K562 (cell line): Measurements from ENCODE around the gene SLC28A1. TPM values are rescaled to one million over a fixed set of nuclear protein-coding genes. Genes with fewer than 3 reads are reported as not detected.

Experiments used
- CBX3 ChIP-seq, 2 experiments: IDR thresholded peaks; 1 replicate in 1 of 2; 2 replicates in 1 of 2; pipeline ENCODE4 v1.6.1; 2012; ENCODE audit warnings: inconsistent platforms in 2 of 2, low read length in 2 of 2, borderline replicate concordance in 1 of 2, control low read depth in 1 of 2
- CEBPG ChIP-seq, 3 experiments: fragments of 200-800 bp in 1 of 3; sonication (Bioruptor generic) in 1 of 3; sonication (generic) in 1 of 3; formaldehyde crosslinking in 1 of 3; IDR thresholded peaks in 2 of 3; conservative IDR thresholded peaks in 1 of 3; 2 replicates each; pipeline versions ENCODE4 v1.6.1 to v1.8.0; 2016 to 2022; ENCODE audit warnings: missing compliant biosample characterization in 2 of 3, missing genetic modification characterization in 2 of 3, mild to moderate bottlenecking in 1 of 3, missing genetic modification reagents in 1 of 3
- FIP1L1 ChIP-seq: fragments of 200-400 bp; formaldehyde crosslinking; IDR thresholded peaks from 2 replicates; pipeline ENCODE4 v1.6.1; 2018; ENCODE audit warnings: mild to moderate bottlenecking, low read depth, low read length; ENCODE audit not compliant: poor library complexity, severe bottlenecking
- FOXK2 ChIP-seq, 2 experiments: fragments of 450-650 bp; IDR thresholded peaks in 1 of 2; conservative IDR thresholded peaks in 1 of 2; 2 replicates each; pipeline ENCODE4 v1.6.1; 2016; ENCODE audit warnings: low read depth in 2 of 2, mild to moderate bottlenecking in 1 of 2
- MAFF ChIP-seq: IDR thresholded peaks from 2 replicates; pipeline ENCODE4 v1.6.1; 2012; ENCODE audit warnings: low read length, improper control_type of control experiment
- MAZ ChIP-seq, 2 experiments: fragments of 450-650 bp in 1 of 2; sonication (generic) in 1 of 2; formaldehyde crosslinking; IDR thresholded peaks in 1 of 2; conservative IDR thresholded peaks in 1 of 2; 2 replicates each; pipeline versions ENCODE4 v1.4.0 to v1.5.0; 2020; ENCODE audit warnings: mild to moderate bottlenecking in 1 of 2, missing genetic modification reagents in 1 of 2
- NELFE ChIP-seq: IDR thresholded peaks from 2 replicates; pipeline ENCODE4 v1.6.1; 2011; ENCODE audit warnings: mild to moderate bottlenecking; ENCODE audit not compliant: insufficient read depth, insufficient read length
- NFATC3 ChIP-seq: fragments of 450-650 bp; IDR thresholded peaks from 2 replicates; pipeline ENCODE4 v1.6.1; 2017; ENCODE audit warnings: mild to moderate bottlenecking
- RB1 ChIP-seq: fragments of 450-650 bp; IDR thresholded peaks from 2 replicates; pipeline ENCODE4 v1.6.1; 2017; ENCODE audit warnings: low read depth, mild to moderate bottlenecking
- SMC3 ChIP-seq: conservative IDR thresholded peaks from 2 replicates; pipeline ENCODE4 v1.6.1; 2011; ENCODE audit warnings: low read depth, low read length, improper control_type of control experiment; ENCODE audit not compliant: insufficient read depth
- TAF9B ChIP-seq: fragments of 450-650 bp; IDR thresholded peaks from 2 replicates; pipeline ENCODE4 v1.6.1; 2018; ENCODE audit warnings: mild to moderate bottlenecking; ENCODE audit not compliant: partially characterized antibody
- ZBED1 ChIP-seq: IDR thresholded peaks from 2 replicates; pipeline ENCODE4 v1.6.1; 2014
- ZNF584 ChIP-seq: fragments of 200-800 bp; sonication (Bioruptor generic); IDR thresholded peaks from 2 replicates; pipeline ENCODE4 v1.6.1; 2016; ENCODE audit warnings: low read depth, mild to moderate bottlenecking, missing genetic modification characterization, missing compliant biosample characterization
- polyA plus RNA-seq, 8 experiments: library from polyadenylated mRNA; depleted of rRNA in 4 of 8; stranded (reverse) in 5 of 8; unstranded in 3 of 8; fragments of >200 nt; fragmentation: Nextera tagmentation in 2 of 8; fragmentation: Illumina TruSeq in 1 of 8; extraction: Ambion mirVana in 2 of 8; extraction: Trizol in 1 of 8; gene quantifications; 2 replicates each; pipeline versions ENCODE4 v1.2.1 to v1.2.3, GENCODE V29; 2011 to 2014; ENCODE audit warnings: inconsistent platforms in 1 of 8, missing spikeins in 1 of 8
- total RNA-seq, 7 experiments: library from RNA; depleted of rRNA in 6 of 7; stranded (reverse); fragments of >200 nt in 6 of 7; fragmentation: Illumina TruSeq in 2 of 7; extraction: Trizol in 2 of 7; gene quantifications; 2 replicates each; pipeline versions ENCODE4 v1.2.1 to v1.2.3, GENCODE V29; 2011 to 2021; ENCODE audit warnings: low replicate concordance in 1 of 7
- TF ChIP-seq, protein P1 (sequence below), 2 experiments: IDR thresholded peaks in 1 of 2; conservative IDR thresholded peaks in 1 of 2; 2 replicates each; pipeline ENCODE4 v1.6.1; 2016; ENCODE audit warnings: low read depth in 2 of 2, mild to moderate bottlenecking in 1 of 2, missing compliant biosample characterization in 1 of 2, missing genetic modification characterization in 1 of 2, moderate library complexity in 1 of 2
- TF ChIP-seq, protein P2 (sequence below): fragments of 250-450 bp; sonication (Bioruptor Pico); IDR thresholded peaks from 2 replicates; pipeline ENCODE4 v1.8.0; 2021; ENCODE audit warnings: borderline replicate concordance, mild to moderate bottlenecking, moderate library complexity; ENCODE audit not compliant: poor library complexity, severe bottlenecking
- TF ChIP-seq, protein P3 (sequence below), 2 experiments: fragments of 450-650 bp; conservative IDR thresholded peaks; 2 replicates each; pipeline ENCODE4 v1.6.1; 2017; ENCODE audit warnings: mild to moderate bottlenecking in 2 of 2, moderate library complexity in 2 of 2
- TF ChIP-seq, protein P4 (sequence below), 2 experiments: fragments of 450-650 bp in 1 of 2; sonication (generic) in 1 of 2; formaldehyde crosslinking; conservative IDR thresholded peaks; 2 replicates each; pipeline versions ENCODE4 v1.4.0 to v1.8.1; 2020 to 2022; ENCODE audit warnings: mild to moderate bottlenecking in 1 of 2, missing genetic modification reagents in 1 of 2

The SLC28A1 gene
- total and polyA plus RNA-seq, 9 of the 15 experiments (the other 6 are each of a cell fraction or from before 2014, with no cell fraction given) = 0.04 TPM; not detected in 8

DNA sequence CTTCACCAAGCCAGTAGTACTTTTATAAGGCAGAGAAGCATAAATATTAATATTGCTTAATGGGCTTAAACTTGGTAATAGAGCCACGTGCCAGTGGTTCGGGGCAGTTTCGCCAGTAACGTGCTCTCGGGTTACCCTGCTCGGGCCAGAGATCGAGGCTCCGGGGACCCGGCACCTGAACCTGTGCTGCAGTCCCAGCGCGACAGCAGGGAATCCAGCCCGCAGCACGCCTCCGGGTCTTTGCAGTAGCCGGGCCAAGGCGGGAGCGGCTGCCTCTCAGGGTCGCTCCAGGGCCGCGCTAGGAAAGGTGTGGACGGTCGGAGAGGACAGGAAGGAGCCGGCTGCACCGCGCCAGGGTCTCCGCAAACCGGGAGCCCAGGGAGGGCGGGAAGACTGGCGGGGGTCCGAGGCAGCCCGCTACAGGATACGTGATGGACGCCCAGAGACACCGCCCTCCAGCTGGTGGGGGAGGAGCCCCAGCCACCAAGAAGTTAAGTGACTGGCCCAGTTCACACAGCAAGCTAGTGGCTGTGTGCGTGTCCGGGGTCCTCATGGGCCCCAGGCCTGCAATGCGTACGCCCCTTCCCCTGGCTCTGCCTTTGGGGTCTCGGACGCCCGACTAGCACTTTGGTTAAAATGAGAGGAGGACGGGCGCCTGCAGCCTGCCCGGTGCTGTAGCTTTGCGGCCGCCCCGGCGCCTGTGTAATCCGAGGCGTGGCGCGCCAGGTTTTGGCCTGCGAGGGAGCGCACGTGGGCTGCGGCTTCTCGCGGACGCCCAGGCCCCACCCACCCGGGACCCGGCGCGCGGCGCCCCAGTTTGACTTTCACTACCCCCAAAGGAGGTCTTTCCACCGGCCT lies 96.0 kb downstream of the SLC28A1 start (continued):
- TF ChIP-seq CBX3 (IDR thresholded peaks at IDR 0.05; ENCODE audit: borderline replicate concordance in 1 of 2, low read length in 2 of 2) (peak in 1 of 2 experiments; percentile 83; a peak in 2 of 3 replicates), SMC3 (peak; percentile 29; the same call in 1 of the 2 replicates), FIP1L1 (no peak), TAF9B (peak; percentile 61), MAZ (CRISPR knock-in tag; conservative IDR thresholded peaks at IDR 0.05 in 1 of 2, IDR thresholded peaks at IDR 0.05 in 1 of 2) (peak; percentile 63 to 73), FOXK2 (conservative IDR thresholded peaks at IDR 0.05 in 1 of 2, IDR thresholded peaks at IDR 0.05 in 1 of 2; ENCODE audit: low read depth in 2 of 2) (peak in 1 of 2 experiments; percentile 23; a peak in 1 of 4 replicates), MAFF (no peak), ZBED1 (0 out of 2 replicates have a peak, but pooled peaks have one; percentile 22), CEBPG (CRISPR knock-in tag; IDR thresholded peaks at IDR 0.05) (no peak), CEBPG (tag; conservative IDR thresholded peaks at IDR 0.05 in 1 of 2, IDR thresholded peaks at IDR 0.05 in 1 of 2) (peak in 1 of 2 experiments; percentile 12; a peak in 1 of 4 replicates), ZNF584 (CRISPR knock-in tag) (no peak), NFATC3 (no peak), RB1 (peak; percentile 95), NELFE (no peak)
- TF ChIP-seq, protein P1, sequence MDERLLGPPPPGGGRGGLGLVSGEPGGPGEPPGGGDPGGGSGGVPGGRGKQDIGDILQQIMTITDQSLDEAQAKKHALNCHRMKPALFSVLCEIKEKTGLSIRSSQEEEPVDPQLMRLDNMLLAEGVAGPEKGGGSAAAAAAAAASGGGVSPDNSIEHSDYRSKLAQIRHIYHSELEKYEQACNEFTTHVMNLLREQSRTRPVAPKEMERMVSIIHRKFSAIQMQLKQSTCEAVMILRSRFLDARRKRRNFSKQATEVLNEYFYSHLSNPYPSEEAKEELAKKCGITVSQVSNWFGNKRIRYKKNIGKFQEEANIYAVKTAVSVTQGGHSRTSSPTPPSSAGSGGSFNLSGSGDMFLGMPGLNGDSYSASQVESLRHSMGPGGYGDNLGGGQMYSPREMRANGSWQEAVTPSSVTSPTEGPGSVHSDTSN (CRISPR knock-in tag; IDR thresholded peaks at IDR 0.05; ENCODE audit: low read depth) = no peak
- TF ChIP-seq, protein P1 (tag; conservative IDR thresholded peaks at IDR 0.05; ENCODE audit: low read depth) = peak; percentile 29; the same call in 1 of the 2 replicates
- TF ChIP-seq, protein P2, sequence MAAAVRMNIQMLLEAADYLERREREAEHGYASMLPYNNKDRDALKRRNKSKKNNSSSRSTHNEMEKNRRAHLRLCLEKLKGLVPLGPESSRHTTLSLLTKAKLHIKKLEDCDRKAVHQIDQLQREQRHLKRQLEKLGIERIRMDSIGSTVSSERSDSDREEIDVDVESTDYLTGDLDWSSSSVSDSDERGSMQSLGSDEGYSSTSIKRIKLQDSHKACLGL = peak; percentile 98
- TF ChIP-seq, protein P3, sequence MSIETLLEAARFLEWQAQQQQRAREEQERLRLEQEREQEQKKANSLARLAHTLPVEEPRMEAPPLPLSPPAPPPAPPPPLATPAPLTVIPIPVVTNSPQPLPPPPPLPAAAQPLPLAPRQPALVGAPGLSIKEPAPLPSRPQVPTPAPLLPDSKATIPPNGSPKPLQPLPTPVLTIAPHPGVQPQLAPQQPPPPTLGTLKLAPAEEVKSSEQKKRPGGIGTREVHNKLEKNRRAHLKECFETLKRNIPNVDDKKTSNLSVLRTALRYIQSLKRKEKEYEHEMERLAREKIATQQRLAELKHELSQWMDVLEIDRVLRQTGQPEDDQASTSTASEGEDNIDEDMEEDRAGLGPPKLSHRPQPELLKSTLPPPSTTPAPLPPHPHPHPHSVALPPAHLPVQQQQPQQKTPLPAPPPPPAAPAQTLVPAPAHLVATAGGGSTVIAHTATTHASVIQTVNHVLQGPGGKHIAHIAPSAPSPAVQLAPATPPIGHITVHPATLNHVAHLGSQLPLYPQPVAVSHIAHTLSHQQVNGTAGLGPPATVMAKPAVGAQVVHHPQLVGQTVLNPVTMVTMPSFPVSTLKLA (conservative IDR thresholded peaks at IDR 0.05) = peak; percentile 99 to 100
- TF ChIP-seq, protein P4, sequence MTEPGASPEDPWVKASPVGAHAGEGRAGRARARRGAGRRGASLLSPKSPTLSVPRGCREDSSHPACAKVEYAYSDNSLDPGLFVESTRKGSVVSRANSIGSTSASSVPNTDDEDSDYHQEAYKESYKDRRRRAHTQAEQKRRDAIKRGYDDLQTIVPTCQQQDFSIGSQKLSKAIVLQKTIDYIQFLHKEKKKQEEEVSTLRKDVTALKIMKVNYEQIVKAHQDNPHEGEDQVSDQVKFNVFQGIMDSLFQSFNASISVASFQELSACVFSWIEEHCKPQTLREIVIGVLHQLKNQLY (CRISPR knock-in tag; conservative IDR thresholded peaks at IDR 0.05) = no peak
